HG02840 (cell line): ENCODE measurements around the gene SLIT2.

Experiments used
- ATAC-seq: cut with Tn5 transposase; IDR thresholded peaks from one replicate; pipeline ENCODE4 v1.9.1; 2021; ENCODE audit warnings: mild to moderate bottlenecking, moderate library complexity, moderate number of reproducible peaks; ENCODE audit not compliant: unreplicated experiment, low FRiP score

Gene SLIT2

GRCh38 chr4:20298455-20298854 is 46.8 kb downstream of the SLIT2 start:
- ATAC-seq = no peak

DNA sequence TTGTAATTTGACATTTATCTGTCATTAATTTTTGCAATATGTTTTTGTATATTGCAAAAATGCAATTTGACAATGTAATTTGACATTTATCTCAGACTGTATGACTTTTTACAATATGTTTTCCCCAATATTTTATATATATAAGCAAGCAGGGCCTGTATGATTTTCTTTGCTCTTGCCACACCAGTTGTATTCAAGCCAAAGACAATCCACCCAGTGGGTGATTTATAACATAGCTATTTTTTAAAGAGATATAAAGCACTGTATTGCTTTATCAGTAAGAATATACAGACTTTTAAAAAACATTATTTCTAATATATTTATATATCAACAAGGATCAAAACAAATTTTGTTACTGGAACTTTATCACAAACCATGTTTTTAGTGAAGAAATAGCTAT is 47.3 kb downstream of the SLIT2 start:
- ATAC-seq = no peak

DNA sequence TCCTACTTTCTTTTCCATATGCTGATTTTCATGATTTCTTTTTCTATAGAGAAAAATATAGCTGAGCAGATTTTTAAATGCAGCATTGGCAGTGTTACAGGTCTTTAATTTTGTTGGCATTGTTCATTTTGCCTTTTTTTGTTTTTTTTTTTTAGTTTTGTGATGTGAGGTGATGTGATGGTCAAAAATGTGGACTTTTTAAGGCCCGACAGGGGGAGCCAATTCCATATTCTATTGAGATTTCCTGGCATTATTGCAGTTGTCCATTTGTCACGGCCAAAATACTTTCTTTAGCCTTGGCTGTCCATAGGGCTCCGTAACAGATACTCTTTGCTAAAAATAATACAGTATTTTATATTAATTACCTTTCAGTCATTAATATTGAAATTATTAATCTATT is 47.8 kb downstream of the SLIT2 start:
- no peak for ATAC-seq

DNA sequence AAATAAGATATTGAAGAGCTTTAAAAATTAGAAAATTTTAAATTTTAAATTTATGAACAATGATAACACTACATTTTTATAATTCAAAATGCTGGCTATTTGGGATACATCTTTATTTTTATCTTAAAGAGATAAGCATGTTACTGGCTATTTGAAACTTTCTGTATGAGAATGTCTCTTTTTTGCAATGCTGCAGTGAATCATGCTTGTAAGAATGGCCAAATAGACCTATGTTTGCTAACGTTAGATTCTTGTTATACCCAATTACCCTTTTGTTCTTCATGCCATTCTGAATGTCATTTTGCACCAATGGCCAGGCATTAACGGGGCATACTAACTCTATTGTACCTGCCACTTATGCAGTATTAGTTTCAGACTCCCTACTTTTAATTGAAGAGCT is 49.5 kb downstream of the SLIT2 start:
- no peak for ATAC-seq
